Lower lobe of right lung (tissue), 2 donors: ENCODE results near the gene ERCC2. TPM values are rescaled to one million over a fixed set of nuclear protein-coding genes. Genes with fewer than 3 reads are reported as not detected.

ENCODE experiments used
- ATAC-seq, 2 donors: fragments of 200-7000 bp; cut with Tn5 transposase; one replicate each; pipeline ENCODE4 v1.9.1; 2020 to 2022; ENCODE audit warnings: mild to moderate bottlenecking in 2 of 2, moderate library complexity in 2 of 2
- DNase-seq: peaks from one replicate; pipeline ENCODE4 v3.0.0-alpha.2; 2020
- H3K27ac ChIP-seq: fragments of 200-600 bp; one replicate; pipeline ENCODE4 v1.8.0; 2022
- H3K27me3 ChIP-seq: fragments of 200-600 bp; one replicate; pipeline ENCODE4 v1.8.0; 2022; ENCODE audit warnings: low read depth
- H3K36me3 ChIP-seq: fragments of 200-600 bp; one replicate; pipeline ENCODE4 v1.8.0; 2022; ENCODE audit warnings: mild to moderate bottlenecking
- H3K4me1 ChIP-seq: fragments of 200-600 bp; one replicate; pipeline ENCODE4 v1.8.0; 2022
- H3K4me3 ChIP-seq: fragments of 200-600 bp; one replicate; pipeline ENCODE4 v1.8.0; 2022; ENCODE audit warnings: mild to moderate bottlenecking
- H3K9me3 ChIP-seq: fragments of 200-600 bp; one replicate; pipeline ENCODE4 v1.8.0; 2022
- intact Hi-C: fragments of 100-400 bp; cut with DNase I; formaldehyde crosslinking; loops from one replicate; pipeline ENCODE4 v1.11.0; 2022
- total RNA-seq: library from RNA; stranded (reverse); fragmentation: NEBNext Ultra II Directional; extraction: Animal tissue kit (Norgen Biotek cat#: 25700); gene quantifications from one replicate; pipeline ENCODE4 v1.2.1, GENCODE V29; 2021
- TF ChIP-seq, protein P1 (sequence below): fragments of 200-600 bp; IDR thresholded peaks from one replicate; pipeline ENCODE4 v1.8.0; 2022; ENCODE audit warnings: antibody characterized with exemption, mild to moderate bottlenecking
- donor health status: DM: no; HTN: yes; CAD: no; lungs with severe emphysema.

Gene ERCC2
- total RNA-seq, 1 donor from 2014 or later, result 14.0 TPM

DNA sequence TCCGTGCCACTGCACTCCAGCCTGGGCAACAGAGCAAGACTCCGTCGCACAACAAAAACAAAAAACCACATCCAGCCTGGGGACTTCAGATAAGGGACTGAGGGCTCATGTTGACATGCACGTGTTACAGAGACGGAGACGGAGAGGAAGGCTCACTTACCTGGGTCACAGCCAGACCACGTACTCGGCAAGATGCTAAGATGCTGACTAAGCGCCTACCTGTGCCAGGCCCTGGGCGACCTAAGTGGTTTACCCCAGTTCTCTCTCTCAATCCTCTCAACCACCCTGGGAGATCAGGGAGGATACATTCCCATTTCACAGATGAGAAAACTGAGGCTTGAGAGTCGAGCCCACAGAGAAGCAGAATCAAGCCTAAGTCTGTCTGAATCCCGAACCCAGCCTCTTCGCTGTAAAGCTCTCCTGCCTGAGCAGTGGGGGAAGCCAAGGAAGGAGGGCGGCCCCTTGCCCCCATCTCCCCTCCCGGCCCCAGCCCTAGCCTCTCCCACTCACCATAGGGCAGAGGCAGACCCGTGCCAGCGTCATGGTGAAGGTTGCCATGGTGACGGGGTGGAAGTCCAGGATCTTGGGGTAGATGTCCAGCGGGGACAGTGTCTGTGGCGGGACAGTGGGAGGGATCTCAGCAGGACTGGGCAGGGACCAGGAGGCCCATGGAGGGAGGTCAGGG is 13.5 kb downstream of the ERCC2 start:
- Histone ChIP-seq H3K27ac (no peak overlapping the region), H3K4me1 (no peaks in the 10 kb centered on the region), H3K4me3 (no peak overlapping the region), H3K36me3 (peaks cover 52% of the 10 kb centered on the region), H3K27me3 (no peaks in the 10 kb centered on the region), H3K9me3 (no peaks in the 10 kb centered on the region)
- ATAC-seq (no peak), DNase-seq (no peak)
- TF ChIP-seq, protein P1, sequence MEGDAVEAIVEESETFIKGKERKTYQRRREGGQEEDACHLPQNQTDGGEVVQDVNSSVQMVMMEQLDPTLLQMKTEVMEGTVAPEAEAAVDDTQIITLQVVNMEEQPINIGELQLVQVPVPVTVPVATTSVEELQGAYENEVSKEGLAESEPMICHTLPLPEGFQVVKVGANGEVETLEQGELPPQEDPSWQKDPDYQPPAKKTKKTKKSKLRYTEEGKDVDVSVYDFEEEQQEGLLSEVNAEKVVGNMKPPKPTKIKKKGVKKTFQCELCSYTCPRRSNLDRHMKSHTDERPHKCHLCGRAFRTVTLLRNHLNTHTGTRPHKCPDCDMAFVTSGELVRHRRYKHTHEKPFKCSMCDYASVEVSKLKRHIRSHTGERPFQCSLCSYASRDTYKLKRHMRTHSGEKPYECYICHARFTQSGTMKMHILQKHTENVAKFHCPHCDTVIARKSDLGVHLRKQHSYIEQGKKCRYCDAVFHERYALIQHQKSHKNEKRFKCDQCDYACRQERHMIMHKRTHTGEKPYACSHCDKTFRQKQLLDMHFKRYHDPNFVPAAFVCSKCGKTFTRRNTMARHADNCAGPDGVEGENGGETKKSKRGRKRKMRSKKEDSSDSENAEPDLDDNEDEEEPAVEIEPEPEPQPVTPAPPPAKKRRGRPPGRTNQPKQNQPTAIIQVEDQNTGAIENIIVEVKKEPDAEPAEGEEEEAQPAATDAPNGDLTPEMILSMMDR, result no peak
- intact Hi-C loops, result no loop called here

DNA sequence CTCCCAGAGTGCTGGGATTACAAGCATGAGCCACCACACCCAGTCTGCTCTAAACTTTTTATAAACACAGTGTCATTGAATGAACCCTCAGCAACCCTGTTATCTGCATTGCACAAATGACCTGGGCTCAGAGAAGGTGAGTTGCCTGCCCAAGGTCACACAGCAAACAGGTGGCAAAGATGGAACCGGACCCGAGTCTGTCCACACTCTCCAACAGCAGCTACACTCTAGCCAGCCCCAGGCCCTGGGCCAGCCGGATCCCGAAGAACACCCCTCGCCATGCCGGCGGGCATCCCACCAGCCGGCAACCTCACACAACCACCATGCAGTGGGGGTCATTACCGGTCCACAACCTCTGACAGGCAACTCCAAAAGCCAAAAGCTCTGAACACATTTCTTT is 14.5 kb downstream of the ERCC2 start:
- DNase-seq (no peak), ATAC-seq (no peak)
- Histone ChIP-seq H3K9me3 (no peaks in the 10 kb centered on the region), H3K4me1 (no peaks in the 10 kb centered on the region), H3K4me3 (no peak overlapping the region), H3K27ac (no peak overlapping the region), H3K36me3 (peaks cover 62% of the 10 kb centered on the region), H3K27me3 (no peaks in the 10 kb centered on the region)
- intact Hi-C loops, result no loop called here
- TF ChIP-seq, protein P1, result no peak

DNA sequence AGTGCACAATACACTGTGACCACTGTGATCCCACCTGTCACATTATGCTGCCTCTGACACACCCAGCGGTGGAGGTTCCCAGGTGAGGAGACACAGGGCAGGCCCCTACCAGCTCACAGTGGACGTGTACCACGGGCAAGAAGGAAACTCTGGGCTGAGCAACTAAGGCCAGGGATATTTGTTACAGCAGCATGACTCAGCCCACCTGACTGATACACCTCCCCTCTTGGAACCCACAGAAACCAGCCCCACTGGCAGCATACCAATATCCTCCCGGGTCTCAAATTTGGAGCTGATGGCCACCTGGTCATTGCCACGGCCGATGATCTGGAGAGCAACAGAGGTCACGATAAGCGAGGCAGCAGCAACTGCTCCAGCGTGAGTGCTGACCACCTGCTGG is 15.0 kb downstream of the ERCC2 start:
- intact Hi-C loops, result no loop called here
- H3K36me3 ChIP-seq, result peaks cover 62% of the 10 kb centered on the region

DNA sequence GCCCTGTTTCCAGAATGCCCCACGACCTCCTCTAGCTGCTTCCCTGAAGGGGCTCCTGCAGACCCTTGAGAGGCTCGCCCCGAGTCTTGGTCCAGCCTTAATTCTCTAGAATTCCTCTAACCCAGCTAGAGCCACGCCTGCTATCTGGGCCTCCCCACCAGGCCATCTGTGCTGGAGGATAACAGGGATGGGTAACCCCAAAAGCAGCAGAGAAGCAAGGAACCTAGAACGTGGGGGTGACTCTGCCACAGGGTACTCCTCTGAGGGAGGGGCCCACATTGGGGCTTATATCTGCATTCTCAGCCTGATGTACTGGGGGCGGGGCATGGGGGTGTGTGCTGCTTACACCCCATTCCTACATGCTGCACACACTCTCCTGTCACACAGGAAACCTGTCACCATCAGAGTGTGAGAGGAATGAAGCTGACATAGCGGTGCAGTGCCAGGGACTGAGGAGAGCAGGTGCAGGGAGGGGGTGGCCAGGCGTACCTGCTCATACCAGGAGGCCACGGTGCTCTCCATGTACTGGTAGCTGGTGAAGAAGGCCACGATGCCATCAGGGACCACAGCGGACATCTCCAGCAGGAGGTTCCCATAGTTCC is 16.0 kb downstream of the ERCC2 start:
- Histone ChIP-seq H3K36me3 (peaks cover 60% of the 10 kb centered on the region), H3K27ac (no peak overlapping the region), H3K27me3 (no peaks in the 10 kb centered on the region), H3K4me1 (no peaks in the 10 kb centered on the region), H3K9me3 (no peaks in the 10 kb centered on the region), H3K4me3 (no peak overlapping the region)
- intact Hi-C loops, result no loop called here
- TF ChIP-seq, protein P1, result no peak
- DNase-seq, result no peak
- ATAC-seq, result no peak

More for the DNA sequence above, 15.0 kb downstream of the ERCC2 start:
- no peak overlapping the region for H3K27ac ChIP-seq
- H3K4me1 ChIP-seq, result no peaks in the 10 kb centered on the region
- no peaks in the 10 kb centered on the region for H3K27me3 ChIP-seq
- H3K9me3 ChIP-seq, result no peaks in the 10 kb centered on the region
- TF ChIP-seq, protein P1, result no peak
- no peak overlapping the region for H3K4me3 ChIP-seq
- ATAC-seq (no peak), DNase-seq (no peak)

DNA sequence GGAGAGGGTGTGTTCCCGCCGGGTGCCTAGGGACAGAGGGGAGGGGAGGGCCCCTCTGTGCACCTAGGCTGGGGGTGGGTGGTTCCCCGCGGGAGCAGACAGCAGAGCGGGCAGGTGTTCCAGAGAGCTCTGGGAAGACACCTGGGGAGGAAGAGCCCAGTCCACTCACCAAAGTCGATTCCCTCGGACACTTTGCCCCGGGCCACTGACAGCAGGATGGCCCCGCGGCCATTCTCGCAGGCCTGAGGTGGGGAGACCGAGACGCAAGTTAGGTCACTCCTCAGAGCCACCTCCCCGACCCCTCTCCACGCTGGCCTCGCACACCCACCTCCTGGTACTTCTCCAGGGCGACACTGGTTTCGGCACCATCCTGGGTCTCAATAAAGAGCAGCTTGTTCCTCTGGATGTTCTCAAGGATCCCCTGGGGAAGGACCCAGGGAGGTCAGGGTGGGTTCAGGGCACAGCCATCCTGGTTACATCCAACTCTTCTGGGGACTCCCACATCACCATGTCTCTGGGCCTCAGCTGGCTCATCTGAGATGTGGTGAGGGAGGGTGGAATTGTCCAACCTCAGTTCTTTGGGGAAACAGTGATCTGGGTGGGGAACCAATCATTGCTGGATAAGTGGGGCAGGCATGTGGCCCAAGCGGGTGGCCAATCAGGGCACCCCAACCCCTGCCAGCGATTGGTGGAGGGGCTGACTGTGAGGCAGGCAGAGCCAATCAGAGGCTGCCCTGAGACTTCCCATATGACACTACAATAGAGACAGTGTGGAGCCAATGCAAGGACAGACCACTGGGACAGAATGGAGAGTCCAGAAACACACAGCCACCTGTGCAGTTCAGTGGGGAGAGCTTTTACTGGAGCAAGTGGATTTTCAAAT is 17.2 kb downstream of the ERCC2 start:
- Histone ChIP-seq H3K27me3 (no peaks in the 10 kb centered on the region), H3K27ac (no peak overlapping the region), H3K9me3 (no peaks in the 10 kb centered on the region), H3K4me3 (no peak overlapping the region), H3K4me1 (no peaks in the 10 kb centered on the region), H3K36me3 (peaks cover 53% of the 10 kb centered on the region)
- ATAC-seq (no peak), DNase-seq (no peak)
- TF ChIP-seq, protein P1, result no peak
- intact Hi-C loops, result no loop called here
